Activated T-helper 1 cell treated with anti-CD3 and anti-CD28 coated beads, Interleukin-2, amount 50 U/mL, for 16 hours (primary cell): ENCODE measurements around the gene KDM1A.

Experiments used
- DNase-seq, 2 donors: peaks; one replicate each; pipeline ENCODE4 v3.0.0-alpha.2; 2020; ENCODE audit warnings: low read depth in 1 of 2, low spot score in 1 of 2

KDM1A gene

GRCh38 chr1:23066075-23066474, 46.8 kb downstream of the KDM1A start:
- no peak for DNase-seq

- DNase-seq: no peak
These were observed 49.9 kb downstream of the KDM1A start for GRCh38 chr1:23069149-23069548.

- DNase-seq: no peak
These were observed 50.4 kb downstream of the KDM1A start for GRCh38 chr1:23069675-23070074.

- no peak for DNase-seq
These were observed 54.7 kb downstream of the KDM1A start for GRCh38 chr1:23074012-23074411.

- no peak for DNase-seq
These were observed 59.8 kb downstream of the KDM1A start for GRCh38 chr1:23079025-23079424.

GRCh38 chr1:23080885-23081284, 61.6 kb downstream of the KDM1A start:
- DNase-seq: no peak

GRCh38 chr1:23081376-23081775, 62.1 kb downstream of the KDM1A start:
- DNase-seq: no peak

- no peak for DNase-seq
These were observed 64.6 kb downstream of the KDM1A start for GRCh38 chr1:23083714-23084480.

- no peak for DNase-seq
These were observed 65.6 kb downstream of the KDM1A start for GRCh38 chr1:23084880-23085279.

GRCh38 chr1:23085696-23086095, 66.4 kb downstream of the KDM1A start:
- no peak for DNase-seq

GRCh38 chr1:23088027-23088426, 68.8 kb downstream of the KDM1A start:
- DNase-seq: no peak

GRCh38 chr1:23090056-23090455, 70.8 kb downstream of the KDM1A start:
- DNase-seq: no peak

GRCh38 chr1:23091545-23091944, 72.3 kb downstream of the KDM1A start:
- no peak for DNase-seq

- no peak for DNase-seq
These were observed 73.2 kb downstream of the KDM1A start for GRCh38 chr1:23092447-23092846.

- no peak for DNase-seq
These were observed 78.0 kb downstream of the KDM1A start for GRCh38 chr1:23097316-23097715.

GRCh38 chr1:23098463-23099170, 79.3 kb downstream of the KDM1A start:
- DNase-seq: peak; percentile 20 to 46

- no peak for DNase-seq
These were observed 79.9 kb downstream of the KDM1A start for GRCh38 chr1:23099171-23099536.

- peak in 1 of 2 donors; percentile 9 for DNase-seq
These were observed 80.9 kb downstream of the KDM1A start for GRCh38 chr1:23100074-23100748.

GRCh38 chr1:23101101-23101827, 82.0 kb downstream of the KDM1A start:
- no peak for DNase-seq

- no peak for DNase-seq
These were observed 82.6 kb downstream of the KDM1A start for GRCh38 chr1:23101887-23102286.

GRCh38 chr1:23102289-23102688, 83.0 kb downstream of the KDM1A start:
- DNase-seq: no peak
